Stimulated activated effector memory CD8-positive, alpha-beta T cell treated with anti-CD3 and anti-CD28 coated beads, Interleukin-12 subunit alpha, Interleukin-12 subunit beta, amount 100 ng/mL, for 72 hours (primary cell): ENCODE data around the gene PEPD.
A peak's percentile ranks its signal among the peaks of the same experiment; 100 is the strongest.

Experiments
- ATAC-seq: fragments of 150-1000 bp; cut with Tn5 transposase; 2 replicates; pipeline ENCODE4 v1.10.0; 2021
- DNase-seq, 2 donors: peaks; one replicate each; pipeline ENCODE4 v3.0.0; 2021 to 2022; ENCODE audit warnings: low spot score in 2 of 2
- H3K27ac Mint-ChIP-seq: one replicate; pipeline ENCODE4 v1.8.0; 2022; ENCODE audit warnings: mild to moderate bottlenecking, mixed read lengths
- H3K36me3 Mint-ChIP-seq: one replicate; pipeline ENCODE4 v1.8.0; 2022; ENCODE audit warnings: mild to moderate bottlenecking, mixed read lengths
- H3K4me1 Mint-ChIP-seq: one replicate; pipeline ENCODE4 v1.8.0; 2022; ENCODE audit warnings: mixed read lengths
- H3K4me3 Mint-ChIP-seq: one replicate; pipeline ENCODE4 v1.8.0; 2022; ENCODE audit warnings: mild to moderate bottlenecking, mixed read lengths
- H3K9me3 Mint-ChIP-seq: one replicate; pipeline ENCODE4 v1.8.0; 2022; ENCODE audit warnings: mixed read lengths

Gene PEPD

GRCh38 chr19:33469171-33470039, 52.2 kb downstream of the PEPD start:
- DNase-seq (no peak), ATAC-seq (no peak)
- no peaks in the 10 kb centered on the region for H3K36me3 Mint-ChIP-seq
- H3K9me3 Mint-ChIP-seq = no peaks in the 10 kb centered on the region
- no peak overlapping the region for H3K27ac Mint-ChIP-seq
- no peak overlapping the region for H3K4me3 Mint-ChIP-seq
- peaks cover 23% of the 10 kb centered on the region for H3K4me1 Mint-ChIP-seq

- DNase-seq (no peak), ATAC-seq (no peak)
- Mint-ChIP-seq H3K4me1 (peaks cover 23% of the 10 kb centered on the region), H3K27ac (no peak overlapping the region), H3K36me3 (no peaks in the 10 kb centered on the region), H3K9me3 (no peaks in the 10 kb centered on the region), H3K4me3 (no peak overlapping the region)
These were observed 53.0 kb downstream of the PEPD start for GRCh38 chr19:33468361-33469170.

GRCh38 chr19:33467851-33468250, 53.7 kb downstream of the PEPD start:
- H3K4me3 Mint-ChIP-seq = no peak overlapping the region
- no peaks in the 10 kb centered on the region for H3K36me3 Mint-ChIP-seq
- no peak for DNase-seq
- H3K27ac Mint-ChIP-seq = no peak overlapping the region
- H3K9me3 Mint-ChIP-seq = no peaks in the 10 kb centered on the region
- H3K4me1 Mint-ChIP-seq = peaks cover 16% of the 10 kb centered on the region
- ATAC-seq = no peak

- ATAC-seq = no peak
- Mint-ChIP-seq H3K4me3 (no peak overlapping the region), H3K36me3 (no peaks in the 10 kb centered on the region), H3K4me1 (peaks cover 15% of the 10 kb centered on the region), H3K9me3 (no peaks in the 10 kb centered on the region), H3K27ac (no peak overlapping the region)
- no peak for DNase-seq
These were observed 55.8 kb downstream of the PEPD start for GRCh38 chr19:33465834-33466233.

GRCh38 chr19:33465371-33465770, 56.2 kb downstream of the PEPD start:
- no peaks in the 10 kb centered on the region for H3K9me3 Mint-ChIP-seq
- H3K36me3 Mint-ChIP-seq = no peaks in the 10 kb centered on the region
- peaks cover 15% of the 10 kb centered on the region for H3K4me1 Mint-ChIP-seq
- DNase-seq = no peak
- H3K27ac Mint-ChIP-seq = no peak overlapping the region
- ATAC-seq = no peak
- no peak overlapping the region for H3K4me3 Mint-ChIP-seq

GRCh38 chr19:33464733-33465115, 56.9 kb downstream of the PEPD start:
- ATAC-seq = no peak
- no peak overlapping the region for H3K27ac Mint-ChIP-seq
- DNase-seq = no peak
- H3K36me3 Mint-ChIP-seq = no peaks in the 10 kb centered on the region
- no peaks in the 10 kb centered on the region for H3K9me3 Mint-ChIP-seq
- H3K4me1 Mint-ChIP-seq = peaks cover 15% of the 10 kb centered on the region
- no peak overlapping the region for H3K4me3 Mint-ChIP-seq

- Mint-ChIP-seq H3K4me3 (no peak overlapping the region), H3K9me3 (no peaks in the 10 kb centered on the region), H3K27ac (no peak overlapping the region), H3K4me1 (peaks cover 10% of the 10 kb centered on the region), H3K36me3 (no peaks in the 10 kb centered on the region)
- ATAC-seq (no peak), DNase-seq (no peak)
These were observed 57.4 kb downstream of the PEPD start for GRCh38 chr19:33464010-33464732.

GRCh38 chr19:33463199-33463598, 58.4 kb downstream of the PEPD start:
- DNase-seq (no peak), ATAC-seq (no peak)
- peaks cover 10% of the 10 kb centered on the region for H3K4me1 Mint-ChIP-seq
- H3K4me3 Mint-ChIP-seq = no peak overlapping the region
- no peaks in the 10 kb centered on the region for H3K9me3 Mint-ChIP-seq
- H3K27ac Mint-ChIP-seq = no peak overlapping the region
- no peaks in the 10 kb centered on the region for H3K36me3 Mint-ChIP-seq

GRCh38 chr19:33462112-33462791, 59.3 kb downstream of the PEPD start:
- ATAC-seq (peak; percentile 23), DNase-seq (no peak)
- no peaks in the 10 kb centered on the region for H3K9me3 Mint-ChIP-seq
- peaks cover 2% of the 10 kb centered on the region for H3K4me1 Mint-ChIP-seq
- no peak overlapping the region for H3K4me3 Mint-ChIP-seq
- no peak overlapping the region for H3K27ac Mint-ChIP-seq
- no peaks in the 10 kb centered on the region for H3K36me3 Mint-ChIP-seq

GRCh38 chr19:33461256-33462111, 60.1 kb downstream of the PEPD start:
- no peaks in the 10 kb centered on the region for H3K9me3 Mint-ChIP-seq
- H3K36me3 Mint-ChIP-seq = no peaks in the 10 kb centered on the region
- H3K4me1 Mint-ChIP-seq = no peaks in the 10 kb centered on the region
- DNase-seq = no peak
- no peak overlapping the region for H3K27ac Mint-ChIP-seq
- no peak for ATAC-seq
- no peak overlapping the region for H3K4me3 Mint-ChIP-seq

GRCh38 chr19:33460221-33460908, 61.2 kb downstream of the PEPD start:
- DNase-seq (no peak), ATAC-seq (no peak)
- no peak overlapping the region for H3K4me3 Mint-ChIP-seq

GRCh38 chr19:33459222-33460090, 62.1 kb downstream of the PEPD start:
- Mint-ChIP-seq H3K4me1 (no peaks in the 10 kb centered on the region), H3K4me3 (no peak overlapping the region), H3K27ac (peak overlapping the region; percentile 67), H3K36me3 (no peaks in the 10 kb centered on the region), H3K9me3 (no peaks in the 10 kb centered on the region)
- ATAC-seq (no peak), DNase-seq (no peak)

More at GRCh38 chr19:33460221-33460908, 61.2 kb downstream of the PEPD start:
- H3K4me1 Mint-ChIP-seq = no peaks in the 10 kb centered on the region
- H3K27ac Mint-ChIP-seq = peak overlapping the region; percentile 67
- no peaks in the 10 kb centered on the region for H3K9me3 Mint-ChIP-seq
- H3K36me3 Mint-ChIP-seq = no peaks in the 10 kb centered on the region

- Mint-ChIP-seq H3K36me3 (no peaks in the 10 kb centered on the region), H3K9me3 (no peaks in the 10 kb centered on the region), H3K4me1 (no peaks in the 10 kb centered on the region), H3K4me3 (no peak overlapping the region), H3K27ac (no peak overlapping the region)
- no peak for ATAC-seq
- no peak for DNase-seq
These were observed 62.8 kb downstream of the PEPD start for GRCh38 chr19:33458807-33459206.
